HG03060 (cell line): ENCODE data around the gene SLC34A2.
"Not testable (repeated sequence)": the region's sequence is repeated elsewhere in the genome, so short reads cannot be mapped to it uniquely, and the experiment has no call there.

ENCODE experiments used
- ATAC-seq: cut with Tn5 transposase; IDR thresholded peaks from one replicate; pipeline ENCODE4 v1.9.1; 2021; ENCODE audit warnings: low read depth, moderate number of reproducible peaks; ENCODE audit not compliant: unreplicated experiment

Gene SLC34A2, protein sequence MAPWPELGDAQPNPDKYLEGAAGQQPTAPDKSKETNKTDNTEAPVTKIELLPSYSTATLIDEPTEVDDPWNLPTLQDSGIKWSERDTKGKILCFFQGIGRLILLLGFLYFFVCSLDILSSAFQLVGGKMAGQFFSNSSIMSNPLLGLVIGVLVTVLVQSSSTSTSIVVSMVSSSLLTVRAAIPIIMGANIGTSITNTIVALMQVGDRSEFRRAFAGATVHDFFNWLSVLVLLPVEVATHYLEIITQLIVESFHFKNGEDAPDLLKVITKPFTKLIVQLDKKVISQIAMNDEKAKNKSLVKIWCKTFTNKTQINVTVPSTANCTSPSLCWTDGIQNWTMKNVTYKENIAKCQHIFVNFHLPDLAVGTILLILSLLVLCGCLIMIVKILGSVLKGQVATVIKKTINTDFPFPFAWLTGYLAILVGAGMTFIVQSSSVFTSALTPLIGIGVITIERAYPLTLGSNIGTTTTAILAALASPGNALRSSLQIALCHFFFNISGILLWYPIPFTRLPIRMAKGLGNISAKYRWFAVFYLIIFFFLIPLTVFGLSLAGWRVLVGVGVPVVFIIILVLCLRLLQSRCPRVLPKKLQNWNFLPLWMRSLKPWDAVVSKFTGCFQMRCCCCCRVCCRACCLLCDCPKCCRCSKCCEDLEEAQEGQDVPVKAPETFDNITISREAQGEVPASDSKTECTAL

DNA sequence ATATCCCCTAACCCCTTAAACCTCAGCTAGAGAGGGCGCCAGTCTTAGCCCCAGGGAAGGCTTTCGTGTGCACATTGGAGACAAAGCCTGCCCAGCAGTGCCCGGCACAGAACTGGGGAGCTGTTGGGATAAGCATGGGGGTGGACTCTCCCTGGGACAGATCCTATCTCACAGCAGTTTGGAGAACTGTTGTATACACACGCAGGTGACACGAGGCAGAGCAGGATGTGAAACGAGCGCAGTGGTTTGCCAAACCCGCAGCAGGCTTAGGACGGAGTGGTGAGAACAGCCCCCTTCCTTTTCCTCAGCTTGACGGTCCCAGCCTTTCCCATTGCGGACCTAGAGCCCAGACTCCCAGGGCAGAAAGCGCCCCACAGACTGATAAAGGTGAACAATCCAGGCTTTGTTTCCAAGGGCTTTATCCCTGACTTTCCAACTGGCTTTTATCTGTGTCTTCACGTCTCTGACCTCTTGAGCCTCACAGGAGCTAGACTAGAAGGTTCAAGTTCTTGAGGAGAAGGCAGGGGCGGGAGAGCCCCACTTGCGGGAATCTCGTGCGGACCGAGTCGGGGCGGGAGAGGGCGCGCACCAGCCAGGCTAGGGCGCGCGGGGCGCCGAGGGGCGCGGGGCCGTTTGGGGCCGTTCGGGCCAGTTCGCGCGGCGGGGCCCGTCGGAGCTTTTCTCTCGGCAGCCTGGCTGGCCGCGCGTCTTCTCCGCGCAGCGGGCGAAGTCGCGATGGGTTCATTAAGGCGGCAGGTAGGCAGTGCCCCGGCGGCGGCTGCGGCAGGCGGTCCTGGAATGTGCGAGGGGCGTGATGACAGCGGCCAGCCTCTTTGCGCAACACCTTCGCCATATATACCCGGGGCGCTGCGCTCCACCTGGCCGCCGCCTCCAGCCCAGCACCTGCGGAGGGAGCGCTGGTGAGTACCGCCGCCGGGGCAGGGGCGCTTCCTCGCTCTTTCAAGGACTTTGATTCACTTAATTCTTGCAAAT lies at the start of gene SLC34A2:
SLC34A2 (plus strand) TSS at position 881 of the 993 bp plus-strand sequence. CDS start 6,650 bp downstream, outside the sequence.
- ATAC-seq, result no peak

GRCh38 chr4:25608644-25609043 lies 47.0 kb upstream of the SLC34A2 start:
- no peak for ATAC-seq

DNA sequence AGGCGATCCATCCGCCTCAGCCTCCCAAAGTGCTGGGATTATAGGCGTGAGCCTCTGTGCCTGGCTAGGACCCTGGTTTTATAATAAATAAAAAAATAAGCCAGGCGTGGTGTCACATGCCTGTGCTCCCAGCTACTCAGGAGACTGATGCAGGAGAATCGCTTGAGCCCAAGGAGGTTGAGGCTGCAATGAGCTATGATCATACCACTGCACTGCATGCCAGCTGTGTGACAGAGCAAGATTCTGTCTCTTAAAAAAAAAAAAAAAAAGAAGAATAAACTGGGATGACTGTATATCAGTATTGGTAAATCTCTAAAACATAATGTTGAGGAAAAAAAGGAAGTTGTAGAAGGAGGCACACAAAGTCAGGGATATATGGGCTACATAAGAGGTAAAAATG lies 45.7 kb upstream of the SLC34A2 start:
- ATAC-seq, result no peak

DNA sequence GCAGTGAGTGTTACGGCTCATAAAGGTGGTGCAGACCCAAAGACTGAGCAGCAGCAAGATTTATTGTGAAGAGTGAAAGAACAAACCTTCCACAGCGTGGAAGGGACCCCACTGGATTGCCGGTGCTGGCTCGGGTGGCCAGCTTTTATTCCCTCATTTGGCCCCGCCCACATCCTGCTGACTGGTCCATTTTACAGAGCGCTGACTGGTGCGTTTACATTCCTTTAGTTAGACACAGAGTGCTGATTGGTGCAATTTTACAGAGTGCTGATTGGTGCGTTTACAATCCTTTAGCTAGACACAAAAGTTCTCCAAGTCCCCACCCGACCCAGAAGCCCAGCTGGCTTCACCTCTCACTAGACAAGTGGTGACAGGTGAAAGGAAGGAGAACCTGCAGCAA lies 42.0 kb upstream of the SLC34A2 start:
- not testable (repeated sequence) for ATAC-seq

- ATAC-seq, result no peak
Measured at GRCh38 chr4:25614807-25615206, 40.8 kb upstream of the SLC34A2 start.

GRCh38 chr4:25621027-25621930 lies 34.4 kb upstream of the SLC34A2 start:
- no peak for ATAC-seq

DNA sequence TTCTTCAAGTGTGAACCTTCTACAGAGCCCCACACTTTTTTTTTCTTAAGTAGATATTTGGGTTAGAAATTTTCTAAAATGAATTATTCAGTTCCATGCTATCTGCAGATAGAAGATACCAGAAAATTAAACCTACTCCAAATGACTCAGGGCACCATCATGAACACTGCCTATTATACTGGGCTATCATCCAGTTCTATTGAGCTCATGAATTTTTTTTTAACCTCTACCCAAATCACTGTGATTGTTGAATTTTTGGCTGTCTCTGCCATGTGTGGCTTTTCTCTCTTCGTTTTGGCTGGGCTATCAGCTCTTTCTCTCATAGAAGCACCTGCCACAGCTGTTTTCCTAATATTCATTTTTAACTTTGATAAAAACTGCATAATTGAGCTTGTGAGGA lies 31.0 kb upstream of the SLC34A2 start:
- ATAC-seq, result no peak

DNA sequence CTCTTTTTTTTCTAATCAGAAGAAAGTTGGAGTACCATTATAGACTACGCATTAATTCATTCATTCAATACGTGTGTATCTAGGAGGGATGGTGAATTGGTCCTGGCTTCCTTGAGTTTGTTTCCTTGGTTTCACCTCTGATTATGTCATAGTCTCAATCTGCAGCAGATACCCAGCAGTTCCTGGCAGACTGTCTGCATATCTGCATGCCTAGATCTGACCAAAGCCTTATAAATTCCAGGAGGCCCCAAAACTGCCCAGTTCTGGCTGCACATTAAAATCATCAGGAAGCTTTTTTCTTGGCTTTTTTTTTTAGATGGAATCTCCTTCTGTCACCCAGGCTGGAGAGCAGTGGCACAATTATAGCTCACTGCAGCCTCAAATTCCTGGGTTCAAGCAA lies 27.2 kb upstream of the SLC34A2 start:
- no peak for ATAC-seq

DNA sequence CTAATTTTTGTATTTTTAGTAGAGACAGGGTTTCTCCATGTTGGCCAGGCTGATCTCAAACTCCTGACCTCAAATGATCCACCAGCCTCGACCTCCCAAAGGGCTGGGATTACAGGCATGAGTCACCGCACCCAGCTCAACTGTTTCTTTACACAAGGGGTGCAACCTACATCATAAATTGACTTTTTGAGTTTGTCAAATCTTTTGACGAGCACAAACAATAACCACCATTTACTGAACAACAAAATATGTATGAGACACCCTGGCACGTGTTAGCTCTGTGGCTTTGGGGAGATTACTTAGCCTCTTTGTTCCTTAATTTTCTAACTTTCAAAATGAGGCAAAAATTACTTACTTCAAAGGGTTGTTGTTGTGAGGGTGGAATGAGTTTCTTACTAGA lies 23.5 kb upstream of the SLC34A2 start:
- ATAC-seq, result no peak

DNA sequence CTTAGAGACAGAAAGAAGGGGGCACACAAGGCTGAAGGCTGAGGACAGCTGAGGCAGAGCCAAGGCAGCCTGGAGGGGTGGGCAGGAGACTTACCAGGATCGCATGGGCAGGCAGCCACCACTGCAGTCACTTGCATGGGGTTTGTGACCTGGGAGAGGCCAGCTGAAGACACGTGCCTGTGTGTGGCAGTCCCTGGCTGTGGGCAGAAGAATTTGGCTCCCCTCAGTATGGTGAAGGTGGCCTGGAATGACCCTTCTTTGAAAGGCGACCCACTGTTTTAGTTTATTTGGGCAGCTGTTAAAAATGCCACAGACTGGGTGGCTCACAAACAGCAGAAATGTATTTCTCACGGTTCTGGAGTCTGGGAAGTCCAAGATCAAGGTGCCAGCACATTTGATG lies 22.1 kb upstream of the SLC34A2 start:
- ATAC-seq, result no peak

- ATAC-seq, result no peak
Measured at GRCh38 chr4:25635501-25635900, 20.1 kb upstream of the SLC34A2 start.

- no peak for ATAC-seq
Measured at GRCh38 chr4:25637581-25638220, 17.9 kb upstream of the SLC34A2 start.

GRCh38 chr4:25638221-25638601 lies 17.4 kb upstream of the SLC34A2 start:
- no peak for ATAC-seq

- ATAC-seq, result no peak
Measured at GRCh38 chr4:25638806-25639205, 16.8 kb upstream of the SLC34A2 start.

DNA sequence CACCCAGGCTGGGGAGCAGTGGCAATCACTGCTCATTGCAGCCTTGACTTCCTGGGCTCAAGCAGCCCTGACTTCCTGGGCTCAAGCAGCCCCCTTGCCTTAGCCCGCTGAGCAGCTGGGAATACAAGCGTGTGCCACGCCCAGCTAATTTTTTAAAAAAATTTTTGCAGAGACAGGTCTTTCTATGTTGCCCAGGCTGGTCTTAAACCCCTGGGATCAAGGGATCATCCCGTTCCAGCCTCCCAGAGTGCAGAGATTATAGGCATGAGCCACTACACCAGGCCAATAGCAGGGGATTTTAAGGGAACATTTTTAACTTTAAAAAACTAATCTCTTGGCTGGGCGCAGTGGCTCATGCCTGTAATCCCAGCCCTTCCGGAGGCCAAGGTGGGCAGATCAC lies 5.3 kb upstream of the SLC34A2 start:
- ATAC-seq, result no peak

GRCh38 chr4:25651682-25652081 lies 4.0 kb upstream of the SLC34A2 start:
- no peak for ATAC-seq

DNA sequence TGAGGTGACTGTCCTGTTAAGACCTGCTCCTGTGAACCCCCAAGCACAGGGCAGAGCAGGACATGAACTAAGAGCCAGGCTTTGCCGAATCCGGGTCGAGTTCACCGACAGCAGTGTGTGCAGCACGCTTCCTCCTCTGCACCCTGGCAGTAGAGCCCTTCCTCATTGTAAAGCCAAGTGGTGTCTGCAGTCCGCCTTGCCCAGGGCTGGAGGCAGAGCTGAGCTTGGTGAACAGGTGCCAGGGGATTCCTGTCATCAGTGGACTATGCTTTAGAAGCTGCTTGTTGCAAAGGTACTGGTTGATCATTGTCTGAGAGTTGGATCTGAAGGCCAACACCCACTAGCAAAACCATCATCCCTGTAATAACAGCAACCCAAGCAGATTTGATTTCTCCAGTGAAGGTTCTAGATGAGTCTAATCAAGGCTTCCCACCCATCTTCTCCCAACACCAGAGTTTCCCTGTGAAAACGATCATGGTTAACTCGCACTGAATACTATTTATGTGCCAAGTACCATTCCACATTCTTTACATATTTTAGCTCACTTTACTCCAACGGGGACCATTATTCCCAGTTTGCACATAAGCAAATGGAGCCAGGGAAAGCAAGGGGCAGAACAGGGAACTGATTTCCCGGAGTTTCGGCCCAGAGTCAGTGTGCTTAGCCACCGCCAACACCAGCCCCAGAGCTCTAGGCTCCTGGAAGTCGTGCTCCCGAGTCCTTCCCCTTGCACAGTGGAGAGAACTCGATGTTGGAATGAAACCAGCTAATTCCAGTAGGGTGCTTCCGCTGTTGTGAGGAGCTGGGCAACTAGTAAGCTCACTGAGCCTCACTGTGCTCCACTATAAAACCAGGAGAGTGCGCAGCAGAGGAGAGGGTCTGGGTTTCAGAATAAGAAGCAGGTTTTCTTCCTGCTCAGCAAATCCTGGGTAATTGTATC lies 1.4 kb upstream of the SLC34A2 start:
- ATAC-seq, result no peak

- no peak for ATAC-seq
Measured at GRCh38 chr4:25656031-25656430, 380 bp downstream of the SLC34A2 start.
